Measurements from ENCODE around the gene ADAMTS19.
A peak's percentile ranks its signal among the peaks of the same experiment; 100 is the strongest.
"Not testable (repeated sequence)": the region's sequence is repeated elsewhere in the genome, so short reads cannot be mapped to it uniquely, and the experiment has no call there.

The ADAMTS19 gene

DNA sequence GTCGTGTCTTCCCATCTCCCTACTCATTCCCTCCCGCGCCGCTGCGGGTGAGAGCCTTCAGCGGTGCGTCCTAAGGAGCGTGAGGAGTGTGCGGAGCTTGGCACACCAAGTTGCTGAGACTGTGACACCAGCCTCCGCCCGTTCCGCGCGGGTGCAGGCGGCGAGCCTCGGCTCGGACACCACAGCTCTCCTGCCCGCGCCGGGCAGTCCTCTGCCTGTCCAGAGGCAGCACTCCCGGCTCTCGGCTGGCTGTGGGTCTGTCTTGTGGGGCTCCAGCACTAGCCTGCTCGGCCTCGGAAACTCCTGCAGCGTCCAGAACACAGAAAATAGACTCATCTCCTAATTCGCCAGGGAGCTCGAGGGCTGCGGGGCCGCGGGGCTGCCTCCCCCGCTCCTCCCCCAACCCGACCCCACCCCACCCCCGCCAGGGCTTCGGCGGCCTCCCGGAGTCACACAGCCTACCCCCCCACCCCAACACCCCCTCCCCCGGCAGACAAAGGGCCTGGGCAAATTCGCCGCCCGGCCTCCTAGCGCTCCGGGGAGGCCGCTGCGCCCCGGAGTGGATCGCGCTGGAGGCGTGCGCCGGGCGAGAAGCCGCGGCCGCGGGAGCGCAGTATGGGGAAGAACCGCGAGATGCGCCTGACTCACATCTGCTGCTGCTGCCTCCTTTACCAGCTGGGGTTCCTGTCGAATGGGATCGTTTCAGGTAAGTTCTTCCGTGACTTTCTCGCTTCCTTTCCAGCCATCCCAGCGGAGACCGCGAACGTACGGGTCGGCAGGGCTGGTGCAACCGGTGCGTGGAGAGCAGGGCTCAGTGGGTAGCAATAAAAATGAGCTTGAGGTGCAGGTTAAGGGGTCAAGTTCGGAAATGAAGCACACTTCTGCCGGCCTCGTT, at the start of gene ADAMTS19:
Gene ADAMTS19, plus strand, starts transcription at position 522 of the 895 bp plus-strand sequence. Its CDS starts 94 bp downstream, at position 616.
- H3K4me3 Mint-ChIP-seq: peak within 1 kb of the TSS; percentile 21
- no peak within 1 kb of the TSS for H3K27ac Mint-ChIP-seq

GRCh38 chr5:129410488-129410887, 49.6 kb upstream of the ADAMTS19 start:
- no peaks in the 10 kb centered on the region for H3K27me3 Mint-ChIP-seq
- H3K9me3 Mint-ChIP-seq (ENCODE audit: low read depth): peaks cover 3% of the 10 kb centered on the region
- no peak overlapping the region for H3K27ac Mint-ChIP-seq
- H3K4me3 Mint-ChIP-seq: no peak overlapping the region
- no peaks in the 10 kb centered on the region for H3K36me3 Mint-ChIP-seq
- no peaks in the 10 kb centered on the region for H3K4me1 Mint-ChIP-seq (ENCODE audit: low read depth)

More for the DNA sequence above, at the start of gene ADAMTS19:
- H3K27me3 Mint-ChIP-seq: peaks cover 30% of the 10 kb centered on the region
- H3K36me3 Mint-ChIP-seq: no peaks in the 10 kb centered on the region
- no peaks in the 10 kb centered on the region for H3K9me3 Mint-ChIP-seq (ENCODE audit: low read depth)
- peaks cover 10% of the 10 kb centered on the region for H3K4me1 Mint-ChIP-seq (ENCODE audit: low read depth)

- Mint-ChIP-seq H3K4me1 (ENCODE audit: low read depth) (no peaks in the 10 kb centered on the region), H3K36me3 (no peaks in the 10 kb centered on the region), H3K27me3 (no peaks in the 10 kb centered on the region), H3K4me3 (no peak overlapping the region), H3K9me3 (ENCODE audit: low read depth) (peaks cover 11% of the 10 kb centered on the region), H3K27ac (no peak overlapping the region)
These were observed 47.4 kb upstream of the ADAMTS19 start for GRCh38 chr5:129412721-129413120.

DNA sequence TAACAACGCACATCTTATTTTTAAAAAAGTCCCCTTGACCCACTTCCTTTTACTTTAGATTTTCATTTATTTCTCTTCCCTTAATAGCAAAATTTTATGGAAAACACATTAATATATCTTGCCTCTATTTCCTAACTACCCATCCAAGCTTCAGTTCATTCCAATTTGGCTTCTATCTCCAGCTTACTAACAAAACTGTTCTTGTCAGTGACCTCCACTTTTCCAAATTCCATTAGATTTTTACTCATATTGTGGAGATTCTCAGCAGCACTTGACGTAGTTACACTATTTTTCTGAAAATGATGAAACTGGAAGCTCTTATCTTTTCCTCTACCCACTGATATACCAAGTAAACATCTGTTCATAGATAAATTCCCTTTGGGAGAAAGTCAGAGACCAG, 46.5 kb upstream of the ADAMTS19 start:
- H3K36me3 Mint-ChIP-seq: no peaks in the 10 kb centered on the region
- H3K4me3 Mint-ChIP-seq: no peak overlapping the region
- peaks cover 11% of the 10 kb centered on the region for H3K9me3 Mint-ChIP-seq (ENCODE audit: low read depth)

DNA sequence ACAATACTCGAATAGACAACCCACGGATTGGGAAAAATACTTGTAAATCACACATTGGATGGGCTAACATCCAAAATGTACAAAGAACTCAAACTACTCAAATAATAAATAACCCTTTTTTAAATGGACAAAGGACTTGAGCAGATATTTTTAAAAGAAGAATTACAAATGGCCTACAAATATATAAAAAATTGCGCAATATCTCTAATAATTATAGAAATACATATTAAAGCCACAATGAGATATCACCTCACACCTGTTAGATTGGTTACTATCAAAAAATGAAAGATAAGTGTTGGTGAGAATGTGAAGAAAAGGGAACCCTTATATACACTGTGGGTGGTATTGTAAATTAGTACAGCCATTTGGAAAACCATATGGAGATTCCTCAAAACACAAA, 40.8 kb upstream of the ADAMTS19 start:
- no peaks in the 10 kb centered on the region for H3K36me3 Mint-ChIP-seq
- H3K27me3 Mint-ChIP-seq: no peaks in the 10 kb centered on the region
- no peak overlapping the region for H3K27ac Mint-ChIP-seq
- H3K9me3 Mint-ChIP-seq (ENCODE audit: low read depth): peaks cover 11% of the 10 kb centered on the region
- no peak overlapping the region for H3K4me3 Mint-ChIP-seq
- H3K4me1 Mint-ChIP-seq (ENCODE audit: low read depth): no peaks in the 10 kb centered on the region

More for the DNA sequence above, 46.5 kb upstream of the ADAMTS19 start:
- H3K27ac Mint-ChIP-seq: no peak overlapping the region
- H3K4me1 Mint-ChIP-seq (ENCODE audit: low read depth): no peaks in the 10 kb centered on the region
- H3K27me3 Mint-ChIP-seq: no peaks in the 10 kb centered on the region

DNA sequence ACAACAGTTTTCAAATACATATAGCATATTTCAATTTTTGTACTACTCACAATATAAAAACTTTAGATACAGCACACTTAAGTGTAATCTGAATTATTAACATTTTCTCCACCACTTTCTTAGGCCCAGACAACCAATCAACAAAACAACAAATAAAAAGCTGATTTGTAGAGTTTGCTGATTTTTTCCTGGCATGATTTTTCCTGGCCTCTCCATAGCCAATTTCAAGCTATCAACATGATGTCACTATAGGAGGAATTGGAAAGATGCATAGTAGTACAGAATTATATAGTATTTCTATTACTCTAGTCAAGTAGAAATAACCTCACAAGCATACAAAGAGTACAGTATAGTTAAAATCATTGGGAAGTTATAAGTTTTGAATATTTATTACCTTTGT, 35.1 kb upstream of the ADAMTS19 start:
- Mint-ChIP-seq H3K27me3 (no peaks in the 10 kb centered on the region), H3K36me3 (no peaks in the 10 kb centered on the region), H3K4me1 (ENCODE audit: low read depth) (no peaks in the 10 kb centered on the region), H3K9me3 (ENCODE audit: low read depth) (peaks cover 4% of the 10 kb centered on the region), H3K4me3 (no peak overlapping the region), H3K27ac (no peak overlapping the region)

DNA sequence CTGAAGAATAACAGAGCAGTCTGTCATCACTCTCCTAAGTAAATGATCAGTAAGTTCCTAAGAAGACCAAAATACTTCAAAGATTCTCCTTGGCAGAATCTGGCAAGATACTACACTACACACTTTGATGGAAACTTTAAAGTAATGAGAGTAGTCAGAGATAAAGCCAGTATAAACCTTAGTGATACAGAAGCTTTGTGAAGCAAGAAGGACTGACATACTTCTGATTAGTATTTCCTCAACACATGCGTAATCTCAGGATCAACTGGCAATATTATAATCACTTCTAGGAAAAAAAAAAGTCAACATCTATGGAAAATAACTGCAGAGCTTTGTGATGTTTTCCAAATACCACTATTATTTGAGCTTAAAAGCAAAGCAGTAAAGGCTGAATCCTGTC, 34.0 kb upstream of the ADAMTS19 start:
- no peak overlapping the region for H3K27ac Mint-ChIP-seq
- peaks cover 4% of the 10 kb centered on the region for H3K9me3 Mint-ChIP-seq (ENCODE audit: low read depth)
- H3K36me3 Mint-ChIP-seq: no peaks in the 10 kb centered on the region
- H3K27me3 Mint-ChIP-seq: no peaks in the 10 kb centered on the region
- H3K4me1 Mint-ChIP-seq (ENCODE audit: low read depth): no peaks in the 10 kb centered on the region
- H3K4me3 Mint-ChIP-seq: no peak overlapping the region

GRCh38 chr5:129428636-129429035, 31.5 kb upstream of the ADAMTS19 start:
- H3K27ac Mint-ChIP-seq; H3K36me3 Mint-ChIP-seq; H3K27me3 Mint-ChIP-seq; H3K4me1 Mint-ChIP-seq (ENCODE audit: low read depth); H3K9me3 Mint-ChIP-seq (ENCODE audit: low read depth); H3K4me3 Mint-ChIP-seq: not testable (repeated sequence)

GRCh38 chr5:129431406-129431805, 28.7 kb upstream of the ADAMTS19 start:
- H3K27ac Mint-ChIP-seq: no peak overlapping the region
- no peaks in the 10 kb centered on the region for H3K36me3 Mint-ChIP-seq
- H3K4me3 Mint-ChIP-seq: no peak overlapping the region
- H3K27me3 Mint-ChIP-seq: no peaks in the 10 kb centered on the region
- H3K9me3 Mint-ChIP-seq (ENCODE audit: low read depth): peaks cover 4% of the 10 kb centered on the region
- H3K4me1 Mint-ChIP-seq (ENCODE audit: low read depth): no peaks in the 10 kb centered on the region

DNA sequence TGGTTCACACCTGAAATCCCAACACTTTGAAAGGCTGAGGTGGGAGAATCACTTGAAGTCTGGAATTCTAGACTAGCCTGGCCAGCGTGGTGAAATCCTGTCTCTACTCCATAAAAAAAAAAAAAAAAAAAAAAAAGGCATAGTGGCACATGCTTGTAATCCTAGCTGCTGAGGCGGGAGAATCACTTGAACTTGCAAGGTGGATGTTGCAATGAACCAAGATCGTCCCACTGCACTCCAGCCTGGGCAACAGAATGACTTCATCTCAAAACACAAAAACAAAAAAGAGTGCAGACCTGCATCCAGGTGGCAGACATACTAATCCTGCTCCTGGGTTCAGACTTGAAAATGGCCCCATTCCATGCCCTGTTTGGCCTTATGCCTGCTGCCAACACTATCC, 21.8 kb upstream of the ADAMTS19 start:
- no peaks in the 10 kb centered on the region for H3K36me3 Mint-ChIP-seq
- no peaks in the 10 kb centered on the region for H3K9me3 Mint-ChIP-seq (ENCODE audit: low read depth)
- H3K27me3 Mint-ChIP-seq: no peaks in the 10 kb centered on the region
- no peak overlapping the region for H3K4me3 Mint-ChIP-seq
- H3K4me1 Mint-ChIP-seq (ENCODE audit: low read depth): no peaks in the 10 kb centered on the region
- no peak overlapping the region for H3K27ac Mint-ChIP-seq

DNA sequence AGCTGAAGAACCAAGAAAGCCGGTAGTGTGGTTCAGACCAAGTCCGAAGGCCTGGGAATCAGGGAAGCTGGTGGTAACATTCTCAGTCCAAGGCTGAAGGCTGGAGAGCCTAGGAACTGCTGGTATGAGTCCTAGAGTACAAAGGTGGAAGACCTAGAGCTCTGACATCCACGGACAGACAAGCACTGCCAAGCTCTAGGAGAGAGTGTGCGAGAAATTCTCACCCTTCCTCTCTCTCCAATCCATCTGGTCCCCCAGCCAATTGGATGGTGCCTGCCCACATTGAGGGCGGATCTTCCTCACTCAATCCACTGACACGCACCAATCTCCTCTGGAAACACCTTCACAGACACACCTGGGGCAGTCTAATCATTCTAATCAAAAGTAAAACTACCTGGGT, 19.7 kb upstream of the ADAMTS19 start:
- H3K27me3 Mint-ChIP-seq: no peaks in the 10 kb centered on the region
- H3K27ac Mint-ChIP-seq: no peak overlapping the region
- no peaks in the 10 kb centered on the region for H3K36me3 Mint-ChIP-seq
- H3K4me3 Mint-ChIP-seq: no peak overlapping the region
- no peaks in the 10 kb centered on the region for H3K9me3 Mint-ChIP-seq (ENCODE audit: low read depth)
- H3K4me1 Mint-ChIP-seq (ENCODE audit: low read depth): no peaks in the 10 kb centered on the region

DNA sequence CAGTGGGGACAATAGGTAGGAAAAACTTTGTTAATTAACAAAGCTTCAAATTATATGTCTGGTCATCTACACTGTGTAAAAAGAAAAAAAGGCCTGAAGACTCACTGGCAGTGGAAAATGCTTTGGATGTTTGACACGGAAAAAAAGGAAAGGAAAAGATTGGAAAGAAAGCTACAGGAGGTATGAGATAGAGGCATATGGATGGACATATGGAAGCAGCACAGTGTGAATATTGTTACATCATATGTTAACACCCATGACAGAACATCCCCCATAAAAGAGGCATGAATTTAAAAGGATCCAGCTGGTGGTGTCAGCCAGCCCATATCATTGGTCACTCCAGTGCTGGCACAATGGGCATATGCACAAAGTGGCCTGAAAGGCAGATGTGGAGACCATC, 19.0 kb upstream of the ADAMTS19 start:
- no peak overlapping the region for H3K27ac Mint-ChIP-seq
- H3K36me3 Mint-ChIP-seq: no peaks in the 10 kb centered on the region
- H3K4me1 Mint-ChIP-seq (ENCODE audit: low read depth): no peaks in the 10 kb centered on the region
- H3K4me3 Mint-ChIP-seq: no peak overlapping the region
- H3K27me3 Mint-ChIP-seq: no peaks in the 10 kb centered on the region
- no peaks in the 10 kb centered on the region for H3K9me3 Mint-ChIP-seq (ENCODE audit: low read depth)

- H3K27me3 Mint-ChIP-seq: peaks cover 2% of the 10 kb centered on the region
- no peaks in the 10 kb centered on the region for H3K4me1 Mint-ChIP-seq (ENCODE audit: low read depth)
- H3K4me3 Mint-ChIP-seq: no peak overlapping the region
- no peaks in the 10 kb centered on the region for H3K36me3 Mint-ChIP-seq
- no peak overlapping the region for H3K27ac Mint-ChIP-seq
- H3K9me3 Mint-ChIP-seq (ENCODE audit: low read depth): no peaks in the 10 kb centered on the region
These were observed 14.7 kb upstream of the ADAMTS19 start for GRCh38 chr5:129445379-129445778.

GRCh38 chr5:129447968-129448367, 12.1 kb upstream of the ADAMTS19 start:
- H3K27me3 Mint-ChIP-seq: peaks cover 2% of the 10 kb centered on the region
- no peak overlapping the region for H3K4me3 Mint-ChIP-seq
- H3K27ac Mint-ChIP-seq: no peak overlapping the region
- H3K36me3 Mint-ChIP-seq: no peaks in the 10 kb centered on the region
- no peaks in the 10 kb centered on the region for H3K4me1 Mint-ChIP-seq (ENCODE audit: low read depth)
- no peaks in the 10 kb centered on the region for H3K9me3 Mint-ChIP-seq (ENCODE audit: low read depth)

DNA sequence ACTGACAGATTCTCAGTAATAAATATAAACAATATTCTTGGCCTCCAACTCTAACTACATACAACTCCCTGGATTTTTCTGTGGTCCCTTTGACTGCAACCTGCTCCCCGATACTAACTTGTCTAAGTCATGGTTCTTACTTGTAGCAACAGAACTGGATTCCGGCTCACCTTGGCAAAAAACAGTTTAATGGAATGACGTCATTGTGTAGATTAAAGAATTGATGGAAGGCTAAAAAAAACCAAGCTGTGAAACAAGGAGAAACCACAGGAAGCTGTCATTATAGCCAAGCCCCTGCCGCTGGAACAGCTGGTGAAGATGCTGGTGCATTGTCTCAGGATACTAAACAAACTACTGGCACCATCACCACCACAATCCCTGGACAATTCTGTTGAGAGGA, 11.4 kb upstream of the ADAMTS19 start:
- no peaks in the 10 kb centered on the region for H3K36me3 Mint-ChIP-seq
- H3K27ac Mint-ChIP-seq: no peak overlapping the region
- H3K9me3 Mint-ChIP-seq (ENCODE audit: low read depth): no peaks in the 10 kb centered on the region
- no peaks in the 10 kb centered on the region for H3K4me1 Mint-ChIP-seq (ENCODE audit: low read depth)
- H3K4me3 Mint-ChIP-seq: no peak overlapping the region
- H3K27me3 Mint-ChIP-seq: peaks cover 2% of the 10 kb centered on the region

DNA sequence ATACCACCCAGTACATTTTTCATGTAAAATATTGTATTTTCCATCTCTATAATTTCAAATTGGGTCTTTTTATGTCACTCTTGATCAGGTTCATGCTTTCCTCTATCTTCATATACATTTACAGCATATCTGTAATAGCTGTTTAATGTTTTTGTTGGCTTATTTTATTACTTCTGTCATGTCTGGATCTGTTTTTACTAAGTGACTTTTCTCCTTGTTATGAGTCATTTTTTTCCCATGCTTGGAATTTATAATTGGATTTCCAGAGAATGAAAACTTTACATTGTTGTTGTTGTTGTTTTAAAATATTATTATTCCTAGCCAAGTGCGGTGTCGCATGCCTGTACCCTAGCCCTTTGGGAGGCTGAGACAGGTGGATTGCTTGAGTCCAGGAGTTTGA, 5.6 kb upstream of the ADAMTS19 start:
- Mint-ChIP-seq H3K36me3 (no peaks in the 10 kb centered on the region), H3K4me3 (no peak overlapping the region), H3K27ac (no peak overlapping the region), H3K27me3 (peaks cover 11% of the 10 kb centered on the region), H3K4me1 (ENCODE audit: low read depth) (no peaks in the 10 kb centered on the region), H3K9me3 (ENCODE audit: low read depth) (no peaks in the 10 kb centered on the region)

Data from activated naive CD8-positive, alpha-beta T cell (primary cell).